NCI-H2029 treated with DMSO at 0.1 percent for 48 hours (cell line): ENCODE measurements around the gene TFB2M.
A peak's percentile ranks its signal among the peaks of the same experiment; 100 is the strongest.
"Not testable (repeated sequence)": the region's sequence is repeated elsewhere in the genome, so short reads cannot be mapped to it uniquely, and the experiment has no call there.

Experiments
- DNase-seq: peaks from one replicate; lab custom pipeline; 2025; lab: John Stamatoyannopoulos, UW

TFB2M gene

GRCh38 chr1:246583056-246583440, 17.0 kb upstream of the TFB2M start:
- DNase-seq, result no peak

GRCh38 chr1:246582301-246583055, 16.4 kb upstream of the TFB2M start:
- DNase-seq, result no peak

GRCh38 chr1:246580497-246581370, 14.7 kb upstream of the TFB2M start:
- no peak for DNase-seq

GRCh38 chr1:246579818-246580217, 13.8 kb upstream of the TFB2M start:
- no peak for DNase-seq

- no peak for DNase-seq
These were observed 11.7 kb upstream of the TFB2M start for GRCh38 chr1:246577720-246578106.

- no peak for DNase-seq
These were observed 11.1 kb upstream of the TFB2M start for GRCh38 chr1:246577082-246577719.

GRCh38 chr1:246576709-246577032, 10.6 kb upstream of the TFB2M start:
- DNase-seq, result no peak

GRCh38 chr1:246573491-246573890, 7.4 kb upstream of the TFB2M start:
- DNase-seq, result no peak

GRCh38 chr1:246572785-246573184, 6.7 kb upstream of the TFB2M start:
- no peak for DNase-seq

- no peak for DNase-seq
These were observed 5.9 kb upstream of the TFB2M start for GRCh38 chr1:246571953-246572352.

GRCh38 chr1:246571309-246571708, 5.2 kb upstream of the TFB2M start:
- not testable (repeated sequence) for DNase-seq

GRCh38 chr1:246569248-246570238, 3.5 kb upstream of the TFB2M start:
- peak; percentile 53 for DNase-seq

- DNase-seq, result no peak
These were observed 1.7 kb upstream of the TFB2M start for GRCh38 chr1:246567646-246568235.

- DNase-seq, result no peak
These were observed 968 bp upstream of the TFB2M start for GRCh38 chr1:246566813-246567645.

GRCh38 chr1:246565751-246566127, 322 bp downstream of the TFB2M start:
- DNase-seq, result peak; percentile 44

GRCh38 chr1:246564839-246565750, 966 bp downstream of the TFB2M start:
- DNase-seq, result no peak

GRCh38 chr1:246560833-246561232, 5.2 kb downstream of the TFB2M start:
- not testable (repeated sequence) for DNase-seq

- no peak for DNase-seq
These were observed 6.8 kb downstream of the TFB2M start for GRCh38 chr1:246559310-246559709.

- DNase-seq, result no peak
These were observed 8.0 kb downstream of the TFB2M start for GRCh38 chr1:246558041-246558440.
